Right lung (tissue), 5 donors: Measurements from ENCODE around the gene HEPACAM. TPM values are rescaled to one million over a fixed set of nuclear protein-coding genes. Genes with fewer than 3 reads are reported as not detected.

Experiments
- polyA plus RNA-seq, 5 donors: library from polyadenylated mRNA; unstranded; fragments of 120-200 nt; gene quantifications; one replicate each; pipeline versions ENCODE4 v1.2.1 to v1.2.3, GENCODE V29; 2013; ENCODE audit warnings: inconsistent platforms in 1 of 5, low replicate concordance in 1 of 5; ENCODE audit not compliant: insufficient read length in 5 of 5, insufficient read depth in 1 of 5

The HEPACAM gene
- polyA plus RNA-seq, 5 donors, result 0.10 to 0.15 (median 0.11) TPM; not detected in 1

Other genes starting within 250 kb of the HEPACAM start
- gene NRGN, start 196.1 kb downstream of the HEPACAM start, polyA plus RNA-seq, result 10 to 100 TPM; 15.8 to 30.2 (median 21.5) TPM
- gene VSIG2, start 183.8 kb downstream of the HEPACAM start, polyA plus RNA-seq, result 10 to 100 TPM; 22.5 to 32.9 (median 28.8) TPM
- 100 to 1,000 TPM in 4 of 5 donors, 10 to 100 TPM in 1; 98.1 to 144 (median 116) TPM for gene ESAM, start 173.8 kb downstream of the HEPACAM start, polyA plus RNA-seq
- 10 to 100 TPM; 36.6 to 45.9 (median 40.7) TPM for gene MSANTD2, start 135.6 kb downstream of the HEPACAM start, polyA plus RNA-seq
- 10 to 100 TPM; 34.8 to 64.9 (median 47.9) TPM for gene ROBO3, start 70.6 kb downstream of the HEPACAM start, polyA plus RNA-seq
- 10 to 100 TPM; 26.0 to 63.9 (median 42.5) TPM for gene ROBO4, start 38.2 kb downstream of the HEPACAM start, polyA plus RNA-seq
- not detected for gene HEPN1, start 16.8 kb downstream of the HEPACAM start, polyA plus RNA-seq
- 10 to 100 TPM in 1 of 5 donors, 1 to 10 TPM in 4; 4.4 to 10.0 (median 5.6) TPM for gene CCDC15, start 18.2 kb upstream of the HEPACAM start, polyA plus RNA-seq
- 1 to 10 TPM; 2.3 to 3.9 (median 3.5) TPM for gene SLC37A2, start 127.3 kb upstream of the HEPACAM start, polyA plus RNA-seq
- 10 to 100 TPM; 52.9 to 58.5 (median 56.6) TPM for gene TMEM218, start 175.6 kb upstream of the HEPACAM start, polyA plus RNA-seq
- 10 to 100 TPM; 12.7 to 19.9 (median 16.6) TPM for gene PKNOX2, start 228.7 kb upstream of the HEPACAM start, polyA plus RNA-seq